Panc1 (cell line): Measurements from ENCODE around the gene EGFR. TPM values are rescaled to one million over a fixed set of nuclear protein-coding genes. Genes with fewer than 3 reads are reported as not detected.

Experiments
- ATAC-seq: fragments of 200-7000 bp; cut with Tn5 transposase; 2 replicates; pipeline ENCODE4 v1.9.1; 2020; ENCODE audit warnings: mild to moderate bottlenecking, moderate library complexity
- BruUV-seq: library from RNA; stranded (reverse); fragments of 400-500 nt; replicated peaks from 2 replicates; lab custom pipeline; 2021; lab: Mats Ljungman, UMichigan
- CTCF ChIA-PET: fragments of 300-600 bp; sonication (Branson Sonifier 250); formaldehyde crosslinking; loops from one replicate; lab custom pipeline; 2022; ENCODE audit warnings: antibody characterized with exemption; lab: Charles Lee
- POLR2A ChIA-PET: fragments of 300-600 bp; sonication (Branson Sonifier 250); formaldehyde crosslinking; loops from one replicate; lab custom pipeline; 2022; ENCODE audit warnings: antibody characterized with exemption; lab: Charles Lee
- DNase-seq: peaks from one replicate; pipeline ENCODE4 v3.0.0-alpha.2; 2010; ENCODE audit warnings: low read depth, low spot score
- H3K27ac ChIP-seq: 2 replicates; pipeline ENCODE4 v1.5.1; 2011; ENCODE audit warnings: mild to moderate bottlenecking, low read length, inconsistent platforms
- H3K27me3 ChIP-seq: fragments of 200-500 bp; sonication (Bioruptor generic); 2 replicates; pipeline ENCODE4 v1.6.0; 2014; ENCODE audit warnings: low read length, inconsistent platforms; ENCODE audit not compliant: control insufficient read depth, insufficient read depth
- H3K36me3 ChIP-seq: fragments of 200-500 bp; sonication (Bioruptor generic); 2 replicates; pipeline ENCODE4 v1.5.1; 2014; ENCODE audit warnings: inconsistent platforms, mild to moderate bottlenecking, low read length, moderate library complexity; ENCODE audit not compliant: control insufficient read depth, insufficient read depth
- H3K4me1 ChIP-seq: 2 replicates; pipeline ENCODE4 v1.5.1; 2011; ENCODE audit warnings: inconsistent platforms, mild to moderate bottlenecking, low read length, moderate library complexity; ENCODE audit not compliant: control insufficient read depth, insufficient read depth
- H3K4me3 ChIP-seq, 2 experiments: 2 replicates each; pipeline ENCODE4 v1.5.1; 2011 to 2012; ENCODE audit warnings: low read depth in 2 of 2, low read length in 2 of 2, mild to moderate bottlenecking in 2 of 2, inconsistent platforms in 1 of 2, moderate library complexity in 1 of 2
- H3K9me3 ChIP-seq: fragments of 200-500 bp; sonication (Bioruptor generic); 2 replicates; pipeline ENCODE4 v1.5.1; 2014; ENCODE audit warnings: low read depth, mild to moderate bottlenecking, inconsistent platforms, low read length, moderate library complexity; ENCODE audit not compliant: control insufficient read depth, insufficient read depth
- POLR2AphosphoS5 ChIP-seq: IDR thresholded peaks from 2 replicates; pipeline ENCODE4 v1.6.1; 2012; ENCODE audit warnings: mild to moderate bottlenecking, low read depth, low read length, moderate library complexity
- SIN3A ChIP-seq: IDR thresholded peaks from 2 replicates; pipeline ENCODE4 v1.6.1; 2012; ENCODE audit warnings: low read depth, mild to moderate bottlenecking, low read length, moderate library complexity, borderline replicate concordance; ENCODE audit not compliant: insufficient read depth
- TCF7L2 ChIP-seq: IDR thresholded peaks from 2 replicates; pipeline ENCODE4 v1.6.1; 2011; ENCODE audit warnings: mild to moderate bottlenecking, low read depth, low read length, inconsistent platforms
- in situ Hi-C: cut with HindIII; loops from 2 replicates; pipeline ENCODE4 v1.10.0; 2016; ENCODE audit warnings: low sequenced_read_pairs, low pct_unique_long_range_greater_than_20kb
- intact Hi-C: fragments of 100-400 bp; cut with micrococcal nuclease; formaldehyde crosslinking; loops from one replicate; pipeline ENCODE4 v1.10.0; 2022; ENCODE audit not compliant: unreplicated experiment
- total RNA-seq: library from RNA; stranded (reverse); gene quantifications from one replicate; pipeline ENCODE4 v1.2.1, GENCODE V29; 2021; ENCODE audit not compliant: unreplicated experiment
- TF ChIP-seq, protein P1 (sequence below), 2 experiments: IDR thresholded peaks; 2 replicates each; pipeline ENCODE4 v1.6.1; 2011 to 2012; ENCODE audit warnings: low read depth in 2 of 2, control low read depth in 1 of 2, low read length in 1 of 2, mild to moderate bottlenecking in 1 of 2, moderate library complexity in 1 of 2; ENCODE audit not compliant: insufficient read depth in 1 of 2
- TF ChIP-seq, protein P2 (sequence below): fragments of 450-650 bp; IDR thresholded peaks from 2 replicates; pipeline ENCODE4 v1.5.1; 2017; ENCODE audit warnings: mild to moderate bottlenecking

EGFR gene
- total RNA-seq, 1 experiment from 2014 or later, result 156 TPM

DNA sequence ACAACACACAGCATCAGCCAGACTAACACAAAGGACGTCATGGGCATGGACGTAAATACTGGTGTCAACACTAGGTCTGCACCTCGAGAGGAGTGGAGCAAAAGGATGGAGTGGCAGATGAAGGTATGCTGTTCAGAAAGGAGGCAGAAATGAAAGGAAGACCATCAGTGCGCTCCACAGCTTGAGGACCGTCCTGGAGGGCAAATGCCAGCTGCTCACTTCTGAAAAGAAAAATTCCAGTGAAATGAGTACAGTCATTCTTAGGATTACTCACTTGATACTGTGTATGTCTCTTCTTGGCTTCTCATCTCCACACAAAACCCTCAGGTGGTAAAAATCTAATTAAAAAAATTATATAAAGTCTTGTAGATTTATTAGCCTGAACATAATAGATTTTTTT is 44.8 kb downstream of the EGFR start:
- ATAC-seq (no peak), DNase-seq (no peak)
- in situ Hi-C loops (no loop called here), intact Hi-C loops (loop anchor here (2.0 kb wide), 1 partner anchor 275 kb away; no protein-coding TSS in a partner anchor)
- no TSS peak for BruUV-seq
- Histone ChIP-seq H3K4me3 (no peak overlapping the region), H3K27ac (peak overlapping the region; percentile 100), H3K27me3 (no peaks in the 10 kb centered on the region), H3K36me3 (no peaks in the 10 kb centered on the region; the same call in 1 of the 2 replicates), H3K9me3 (no peaks in the 10 kb centered on the region), H3K4me1 (peaks cover 88% of the 10 kb centered on the region)
- POLR2A ChIA-PET, result no interaction called here
- CTCF ChIA-PET, result no interaction called here
- TF ChIP-seq, protein P1, sequence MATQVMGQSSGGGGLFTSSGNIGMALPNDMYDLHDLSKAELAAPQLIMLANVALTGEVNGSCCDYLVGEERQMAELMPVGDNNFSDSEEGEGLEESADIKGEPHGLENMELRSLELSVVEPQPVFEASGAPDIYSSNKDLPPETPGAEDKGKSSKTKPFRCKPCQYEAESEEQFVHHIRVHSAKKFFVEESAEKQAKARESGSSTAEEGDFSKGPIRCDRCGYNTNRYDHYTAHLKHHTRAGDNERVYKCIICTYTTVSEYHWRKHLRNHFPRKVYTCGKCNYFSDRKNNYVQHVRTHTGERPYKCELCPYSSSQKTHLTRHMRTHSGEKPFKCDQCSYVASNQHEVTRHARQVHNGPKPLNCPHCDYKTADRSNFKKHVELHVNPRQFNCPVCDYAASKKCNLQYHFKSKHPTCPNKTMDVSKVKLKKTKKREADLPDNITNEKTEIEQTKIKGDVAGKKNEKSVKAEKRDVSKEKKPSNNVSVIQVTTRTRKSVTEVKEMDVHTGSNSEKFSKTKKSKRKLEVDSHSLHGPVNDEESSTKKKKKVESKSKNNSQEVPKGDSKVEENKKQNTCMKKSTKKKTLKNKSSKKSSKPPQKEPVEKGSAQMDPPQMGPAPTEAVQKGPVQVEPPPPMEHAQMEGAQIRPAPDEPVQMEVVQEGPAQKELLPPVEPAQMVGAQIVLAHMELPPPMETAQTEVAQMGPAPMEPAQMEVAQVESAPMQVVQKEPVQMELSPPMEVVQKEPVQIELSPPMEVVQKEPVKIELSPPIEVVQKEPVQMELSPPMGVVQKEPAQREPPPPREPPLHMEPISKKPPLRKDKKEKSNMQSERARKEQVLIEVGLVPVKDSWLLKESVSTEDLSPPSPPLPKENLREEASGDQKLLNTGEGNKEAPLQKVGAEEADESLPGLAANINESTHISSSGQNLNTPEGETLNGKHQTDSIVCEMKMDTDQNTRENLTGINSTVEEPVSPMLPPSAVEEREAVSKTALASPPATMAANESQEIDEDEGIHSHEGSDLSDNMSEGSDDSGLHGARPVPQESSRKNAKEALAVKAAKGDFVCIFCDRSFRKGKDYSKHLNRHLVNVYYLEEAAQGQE (IDR thresholded peaks at IDR 0.05; ENCODE audit: insufficient read depth in 1 of 2, low read depth in 2 of 2, low read length in 1 of 2), result no peak
- TF ChIP-seq TCF7L2 (no peak), POLR2AphosphoS5 (no peak), SIN3A (no peak)
- TF ChIP-seq, protein P2, sequence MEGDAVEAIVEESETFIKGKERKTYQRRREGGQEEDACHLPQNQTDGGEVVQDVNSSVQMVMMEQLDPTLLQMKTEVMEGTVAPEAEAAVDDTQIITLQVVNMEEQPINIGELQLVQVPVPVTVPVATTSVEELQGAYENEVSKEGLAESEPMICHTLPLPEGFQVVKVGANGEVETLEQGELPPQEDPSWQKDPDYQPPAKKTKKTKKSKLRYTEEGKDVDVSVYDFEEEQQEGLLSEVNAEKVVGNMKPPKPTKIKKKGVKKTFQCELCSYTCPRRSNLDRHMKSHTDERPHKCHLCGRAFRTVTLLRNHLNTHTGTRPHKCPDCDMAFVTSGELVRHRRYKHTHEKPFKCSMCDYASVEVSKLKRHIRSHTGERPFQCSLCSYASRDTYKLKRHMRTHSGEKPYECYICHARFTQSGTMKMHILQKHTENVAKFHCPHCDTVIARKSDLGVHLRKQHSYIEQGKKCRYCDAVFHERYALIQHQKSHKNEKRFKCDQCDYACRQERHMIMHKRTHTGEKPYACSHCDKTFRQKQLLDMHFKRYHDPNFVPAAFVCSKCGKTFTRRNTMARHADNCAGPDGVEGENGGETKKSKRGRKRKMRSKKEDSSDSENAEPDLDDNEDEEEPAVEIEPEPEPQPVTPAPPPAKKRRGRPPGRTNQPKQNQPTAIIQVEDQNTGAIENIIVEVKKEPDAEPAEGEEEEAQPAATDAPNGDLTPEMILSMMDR, result no peak

DNA sequence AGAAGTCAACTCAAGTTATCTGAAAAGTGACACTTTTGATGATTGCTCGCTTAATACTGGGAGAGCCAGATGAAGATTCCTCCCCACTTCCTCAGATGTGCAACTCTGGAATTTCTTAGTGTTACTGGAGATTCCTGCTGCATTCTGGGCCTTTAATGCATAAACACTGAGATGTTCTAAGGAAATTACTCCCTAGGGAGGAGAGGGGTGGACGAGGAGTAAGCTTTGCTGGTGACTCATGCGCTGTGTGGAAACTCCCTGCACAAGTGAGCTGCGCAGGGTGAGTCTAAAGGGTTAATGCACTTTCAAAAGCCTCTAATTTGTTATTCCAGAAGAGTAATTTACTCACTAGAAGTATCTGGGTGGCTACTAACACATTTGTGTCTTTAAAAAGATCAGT is 46.3 kb downstream of the EGFR start:
- no peaks in the 10 kb centered on the region; the same call in 1 of the 2 replicates for H3K36me3 ChIP-seq
- H3K27me3 ChIP-seq, result no peaks in the 10 kb centered on the region
- no TSS peak for BruUV-seq
- in situ Hi-C loops, result no loop called here
- H3K4me1 ChIP-seq, result peaks cover 96% of the 10 kb centered on the region
- H3K4me3 ChIP-seq, result peak overlapping the region in 1 of 2 experiments; percentile 48; a peak in 3 of 4 replicates
- TF ChIP-seq, protein P1 (IDR thresholded peaks at IDR 0.05; ENCODE audit: insufficient read depth in 1 of 2, low read depth in 2 of 2, low read length in 1 of 2), result no peak
- TF ChIP-seq POLR2AphosphoS5, result peak; percentile 41; the same call in 1 of the 2 replicates
- ATAC-seq, result peak; percentile 88
- ChIA-PET CTCF (interaction anchor here (2.2 kb wide), 1 partner anchor 190 kb away, joined by 5 read pairs; no protein-coding TSS in a partner anchor), POLR2A (interaction anchor here (0.8 to 2.1 kb wide), 3 partner anchors 10 to 25 kb away, joined by 3 to 14 read pairs (median 4); no protein-coding TSS in a partner anchor)
- peak overlapping the region; percentile 100 for H3K27ac ChIP-seq
- DNase-seq, result peak; percentile 89
- no peaks in the 10 kb centered on the region for H3K9me3 ChIP-seq
- intact Hi-C loops, result loop anchor here (2.0 to 5.0 kb wide), 2 partner anchors 187 to 276 kb away; no protein-coding TSS in a partner anchor
